GM23338 (cell line): ENCODE data around the gene GLCE. TPM values are rescaled to one million over a fixed set of nuclear protein-coding genes. Genes with fewer than 3 reads are reported as not detected.

Source experiments
- ATAC-seq: fragments of 200-7000 bp; cut with Tn5 transposase; 3 replicates; pipeline ENCODE4 v1.9.1; 2020
- DNase-seq: peaks from one replicate; pipeline ENCODE4 v3.0.0-alpha.2; 2015; ENCODE audit warnings: low spot score
- H2AFZ ChIP-seq: fragments of 200-600 bp; sonication (generic); 2 replicates; pipeline ENCODE4 v1.8.0; 2016; ENCODE audit warnings: antibody characterized with exemption, mild to moderate bottlenecking, moderate library complexity
- H3F3A ChIP-seq: fragments of 200-600 bp; sonication (generic); replicated peaks from 2 replicates; pipeline ENCODE4 v1.8.0; 2017; ENCODE audit warnings: antibody characterized with exemption, mixed run types, low read depth
- H3K27ac ChIP-seq: fragments of 200-600 bp; sonication (generic); 2 replicates; pipeline ENCODE4 v1.6.1; 2016; ENCODE audit warnings: low read depth
- H3K27me3 ChIP-seq: fragments of 200-600 bp; sonication (generic); 2 replicates; pipeline ENCODE4 v1.8.0; 2016; ENCODE audit warnings: mild to moderate bottlenecking, mixed run types, moderate library complexity; ENCODE audit not compliant: insufficient read depth
- H3K36me3 ChIP-seq: fragments of 200-600 bp; sonication (generic); 2 replicates; pipeline ENCODE4 v1.8.0; 2016; ENCODE audit warnings: mild to moderate bottlenecking; ENCODE audit not compliant: insufficient read depth
- H3K4me1 ChIP-seq: fragments of 200-600 bp; sonication (generic); 2 replicates; pipeline ENCODE4 v1.8.0; 2016; ENCODE audit warnings: mild to moderate bottlenecking, moderate library complexity; ENCODE audit not compliant: insufficient read depth
- H3K4me2 ChIP-seq: fragments of 200-600 bp; sonication (generic); 2 replicates; pipeline ENCODE4 v1.7.1; 2017; ENCODE audit warnings: mixed run types
- H3K4me3 ChIP-seq: fragments of 200-600 bp; sonication (generic); 2 replicates; pipeline ENCODE4 v1.6.1; 2016; ENCODE audit warnings: mixed run types
- H3K79me2 ChIP-seq: fragments of 200-600 bp; sonication (generic); replicated peaks from 2 replicates; pipeline ENCODE4 v1.8.0; 2017; ENCODE audit warnings: mild to moderate bottlenecking; ENCODE audit not compliant: insufficient read depth
- H3K9me2 ChIP-seq: fragments of 200-600 bp; sonication (generic); 2 replicates; pipeline ENCODE4 v1.8.0; 2017; ENCODE audit not compliant: insufficient read depth
- H4K20me1 ChIP-seq: fragments of 200-600 bp; sonication (generic); replicated peaks from 2 replicates; pipeline ENCODE4 v1.8.0; 2017; ENCODE audit warnings: mild to moderate bottlenecking; ENCODE audit not compliant: insufficient read depth
- H3K27ac Mint-ChIP-seq: 2 replicates; pipeline ENCODE4 v1.8.0; 2020; ENCODE audit warnings: inconsistent platforms, mild to moderate bottlenecking, moderate library complexity, mixed read lengths
- H3K27me3 Mint-ChIP-seq: 3 replicates; pipeline ENCODE4 v1.8.0; 2022; ENCODE audit warnings: low read depth, mild to moderate bottlenecking, moderate library complexity, mixed read lengths, inconsistent platforms; ENCODE audit not compliant: insufficient read depth, poor library complexity
- H3K36me3 Mint-ChIP-seq: 3 replicates; pipeline ENCODE4 v1.8.0; 2021; ENCODE audit warnings: low read depth, mild to moderate bottlenecking, inconsistent platforms, moderate library complexity, mixed read lengths
- H3K4me1 Mint-ChIP-seq: 3 replicates; pipeline ENCODE4 v1.8.0; 2020; ENCODE audit warnings: mild to moderate bottlenecking, inconsistent platforms, mixed read lengths
- H3K4me3 Mint-ChIP-seq: 3 replicates; pipeline ENCODE4 v1.8.0; 2021; ENCODE audit warnings: moderate library complexity, mild to moderate bottlenecking, inconsistent platforms, mixed read lengths
- H3K9me3 Mint-ChIP-seq: 3 replicates; pipeline ENCODE4 v1.8.0; 2020; ENCODE audit warnings: moderate library complexity, mild to moderate bottlenecking, inconsistent platforms, mixed read lengths
- CTCF ChIP-seq, 2 experiments: fragments of 200-600 bp in 1 of 2; sonication (generic) in 1 of 2; conservative IDR thresholded peaks; 2 replicates each; pipeline versions ENCODE4 v1.5.1 to v1.6.1; 2016 to 2017; ENCODE audit warnings: antibody characterized with exemption in 2 of 2, low read depth in 2 of 2, mild to moderate bottlenecking in 2 of 2, moderate library complexity in 1 of 2
- NANOG ChIP-seq: IDR thresholded peaks from 2 replicates; pipeline ENCODE4 v1.6.1; 2016; ENCODE audit warnings: antibody characterized with exemption, borderline replicate concordance
- POLR2AphosphoS5 ChIP-seq: IDR thresholded peaks from 2 replicates; pipeline ENCODE4 v1.6.1; 2016; ENCODE audit warnings: antibody characterized with exemption, low read depth
- ZNF114 ChIP-seq: fragments of 250-450 bp; sonication (Bioruptor Pico); IDR thresholded peaks from 2 replicates; pipeline ENCODE4 v1.5.0; 2020; ENCODE audit warnings: mild to moderate bottlenecking, moderate library complexity
- ZNF462 ChIP-seq: fragments of 250-450 bp; sonication (Bioruptor Pico); IDR thresholded peaks from 2 replicates; pipeline ENCODE4 v1.5.0; 2020; ENCODE audit warnings: mild to moderate bottlenecking, moderate library complexity
- polyA plus RNA-seq: library from polyadenylated mRNA; unstranded; fragments of >200 nt; fragmentation: Nextera tagmentation; extraction: Ambion mirVana; gene quantifications from 2 replicates; pipeline ENCODE4 v1.2.1, GENCODE V29; 2016
- total RNA-seq: library from RNA; depleted of rRNA; stranded (reverse); fragments of >200 nt; shearing (Covaris generic); gene quantifications from 2 replicates; pipeline ENCODE4 v1.2.3, GENCODE V29; 2014

Gene GLCE
- total and polyA plus RNA-seq, 2 experiments from 2014 or later: 7.5 to 15.5 TPM

- Histone ChIP-seq H3K4me1 (peaks cover 18% of the 10 kb centered on the region), H3K79me2 (peaks cover 44% of the 10 kb centered on the region), H3K9me2 (no peaks in the 10 kb centered on the region), H3F3A (no peaks in the 10 kb centered on the region), H3K36me3 (no peaks in the 10 kb centered on the region), H4K20me1 (0 out of 2 replicates have a peak, but pooled peaks cover 6% of the 10 kb centered on the region), H3K4me3 (no peak overlapping the region), H3K27ac (no peak overlapping the region), H3K27me3 (no peaks in the 10 kb centered on the region), H2AFZ (no peak overlapping the region), H3K4me2 (no peak overlapping the region)
- H3K4me1 Mint-ChIP-seq: peaks cover 27% of the 10 kb centered on the region
- peaks cover 13% of the 10 kb centered on the region; the same call in 2 of the 3 replicates for H3K36me3 Mint-ChIP-seq
- peaks cover 3% of the 10 kb centered on the region for H3K27me3 Mint-ChIP-seq
- no peak overlapping the region for H3K4me3 Mint-ChIP-seq
- no peak for ATAC-seq
- peaks cover 4% of the 10 kb centered on the region; the same call in 2 of the 3 replicates for H3K9me3 Mint-ChIP-seq
- no peak for TF ChIP-seq ZNF462 (CRISPR knock-in tag)
- no peak for TF ChIP-seq CTCF (conservative IDR thresholded peaks at IDR 0.05; ENCODE audit: low read depth in 2 of 2)
- TF ChIP-seq POLR2AphosphoS5: no peak
- TF ChIP-seq ZNF114 (CRISPR knock-in tag): no peak
- no peak for TF ChIP-seq NANOG
- H3K27ac Mint-ChIP-seq: no peak overlapping the region
- no peak for DNase-seq
Measured at GRCh38 chr15:69189157-69189556, 28.7 kb downstream of the GLCE start.
